Breast epithelium (tissue), 4 donors: ENCODE results near the gene TRPC4AP. TPM values are rescaled to one million over a fixed set of nuclear protein-coding genes. Genes with fewer than 3 reads are reported as not detected.

ENCODE experiments used
- DNase-seq, 2 donors: peaks; one replicate each; pipeline ENCODE4 v3.0.0-alpha.2; 2019; ENCODE audit warnings: low spot score in 2 of 2
- H3K27ac ChIP-seq, 2 donors: fragments of 200-600 bp; sonication (generic) in 1 of 2; one replicate each; pipeline ENCODE4 v1.5.1; 2016 to 2019; ENCODE audit warnings: mild to moderate bottlenecking in 1 of 2
- H3K27me3 ChIP-seq, 2 donors: fragments of 200-600 bp; sonication (generic) in 1 of 2; one replicate each; pipeline versions ENCODE4 v1.5.1 to v1.6.0; 2017 to 2019; ENCODE audit warnings: control low read depth in 1 of 2, mild to moderate bottlenecking in 1 of 2
- H3K36me3 ChIP-seq: fragments of 200-600 bp; one replicate; pipeline ENCODE4 v1.5.1; 2019
- H3K4me1 ChIP-seq, 2 donors: fragments of 200-600 bp; sonication (generic); one replicate each; pipeline ENCODE4 v1.5.1; 2016 to 2019; ENCODE audit warnings: control low read depth in 1 of 2
- H3K4me3 ChIP-seq, 3 donors: fragments of 200-600 bp; sonication (generic); 1 replicate in 2 of 3; 2 replicates in 1 of 3; pipeline ENCODE4 v1.5.1; 2016 to 2019; ENCODE audit warnings: mild to moderate bottlenecking in 3 of 3, moderate library complexity in 2 of 3
- H3K9me3 ChIP-seq, 2 donors: fragments of 200-600 bp; sonication (generic) in 1 of 2; one replicate each; pipeline ENCODE4 v1.5.1; 2016 to 2019; ENCODE audit warnings: control low read depth in 1 of 2
- CTCF ChIP-seq, 3 donors: fragments of 450-650 bp; IDR thresholded peaks; one replicate each; pipeline ENCODE4 v1.5.1; 2016 to 2017; ENCODE audit warnings: antibody characterized with exemption in 3 of 3, mild to moderate bottlenecking in 3 of 3, moderate library complexity in 3 of 3
- POLR2A ChIP-seq: fragments of 450-650 bp; IDR thresholded peaks from one replicate; pipeline ENCODE4 v1.6.1; 2016; ENCODE audit warnings: antibody characterized with exemption, mild to moderate bottlenecking, moderate library complexity
- POLR2AphosphoS5 ChIP-seq, 3 donors: sonication (generic); formaldehyde crosslinking; IDR thresholded peaks; one replicate each; pipeline ENCODE4 v1.6.1; 2017; ENCODE audit warnings: antibody characterized with exemption in 3 of 3
- intact Hi-C: fragments of 100-400 bp; cut with DNase I; formaldehyde crosslinking; loops from one replicate; pipeline ENCODE4 v1.15.1; 2023; ENCODE audit warnings: low total_unique reads
- total RNA-seq, 3 donors: library from RNA; depleted of rRNA; stranded (reverse); fragments of >200 nt; gene quantifications; one replicate each; pipeline ENCODE4 v1.1.0, GENCODE V29; 2016

Gene TRPC4AP
- total RNA-seq, 3 donors from 2014 or later = 62.6 to 71.7 (median 69.5) TPM

DNA sequence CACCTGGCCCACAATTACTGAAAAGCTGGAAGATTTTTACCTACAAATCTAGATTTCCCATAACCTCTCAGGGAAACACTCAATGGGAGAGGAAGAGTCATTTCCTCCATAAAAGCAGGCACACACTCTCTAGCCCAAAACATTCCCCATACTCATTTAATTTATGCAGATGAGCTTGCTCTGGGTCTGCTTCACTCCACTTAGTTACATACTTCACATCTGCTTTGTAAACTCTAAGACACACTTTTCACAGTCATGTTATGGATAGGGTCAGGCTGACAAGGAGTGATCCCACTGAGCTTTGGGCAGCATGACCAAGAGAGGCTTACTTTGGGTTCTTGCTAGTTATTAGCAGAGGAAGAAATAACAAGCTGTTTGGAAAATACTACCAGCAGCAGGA, 27.4 kb downstream of the TRPC4AP start:
- Histone ChIP-seq H3K4me3 (no peak overlapping the region), H3K9me3 (no peaks in the 10 kb centered on the region), H3K4me1 (no peaks in the 10 kb centered on the region), H3K36me3 (no peaks in the 10 kb centered on the region), H3K27me3 (no peaks in the 10 kb centered on the region), H3K27ac (no peak overlapping the region)
- intact Hi-C loops = no loop called here
- DNase-seq = no peak
- TF ChIP-seq POLR2AphosphoS5 (IDR thresholded peaks at IDR 0.05) (no peak), POLR2A (no peak)

- no peaks in the 10 kb centered on the region for H3K36me3 ChIP-seq
- H3K27ac ChIP-seq = no peak overlapping the region
- H3K9me3 ChIP-seq = no peaks in the 10 kb centered on the region
- TF ChIP-seq POLR2AphosphoS5 (IDR thresholded peaks at IDR 0.05) (no peak), CTCF (IDR thresholded peaks at IDR 0.05) (no peak), POLR2A (no peak)
- DNase-seq = no peak
- no peaks in the 10 kb centered on the region for H3K4me1 ChIP-seq
- intact Hi-C loops = no loop called here
- no peak overlapping the region for H3K4me3 ChIP-seq
- no peaks in the 10 kb centered on the region for H3K27me3 ChIP-seq
Observed at GRCh38 chr20:35063168-35063567, 29.4 kb downstream of the TRPC4AP start.

DNA sequence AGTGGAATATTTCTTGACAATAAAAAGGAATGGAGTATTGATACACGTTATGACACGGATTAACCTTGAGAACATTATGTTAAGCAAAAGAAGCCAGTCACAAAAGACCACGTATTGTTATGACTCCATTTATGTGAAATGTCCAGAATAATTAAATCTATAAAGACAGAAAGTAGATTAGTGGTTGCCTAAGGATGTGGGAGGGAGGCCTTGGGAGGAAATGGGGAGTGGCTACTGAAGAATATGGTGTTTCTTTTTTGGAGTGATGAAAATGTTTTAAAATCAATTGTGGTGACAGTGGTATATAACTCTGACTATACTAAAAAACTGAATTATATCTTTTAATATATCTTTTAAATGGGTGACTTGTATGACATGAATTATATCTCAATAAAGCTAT, 30.1 kb downstream of the TRPC4AP start:
- no peaks in the 10 kb centered on the region for H3K4me1 ChIP-seq
- intact Hi-C loops = no loop called here
- TF ChIP-seq POLR2AphosphoS5 (IDR thresholded peaks at IDR 0.05) (no peak), POLR2A (no peak), CTCF (IDR thresholded peaks at IDR 0.05) (no peak)
- H3K36me3 ChIP-seq = no peaks in the 10 kb centered on the region
- H3K4me3 ChIP-seq = no peak overlapping the region
- no peak for DNase-seq
- no peaks in the 10 kb centered on the region for H3K27me3 ChIP-seq
- H3K9me3 ChIP-seq = no peaks in the 10 kb centered on the region
- no peak overlapping the region for H3K27ac ChIP-seq

- no peak overlapping the region for H3K27ac ChIP-seq
- no peaks in the 10 kb centered on the region for H3K36me3 ChIP-seq
- TF ChIP-seq CTCF (IDR thresholded peaks at IDR 0.05) = no peak
- no peak for TF ChIP-seq POLR2A
- no peak for TF ChIP-seq POLR2AphosphoS5 (IDR thresholded peaks at IDR 0.05)
- H3K9me3 ChIP-seq = no peaks in the 10 kb centered on the region
- no peak for DNase-seq
- no peaks in the 10 kb centered on the region for H3K27me3 ChIP-seq
- intact Hi-C loops = no loop called here
- H3K4me3 ChIP-seq = no peak overlapping the region
- no peaks in the 10 kb centered on the region for H3K4me1 ChIP-seq
Observed at GRCh38 chr20:35060168-35060567, 32.4 kb downstream of the TRPC4AP start.

GRCh38 chr20:35059612-35060011, 33.0 kb downstream of the TRPC4AP start:
- no peak for DNase-seq
- no peak overlapping the region for H3K27ac ChIP-seq
- no peak for TF ChIP-seq CTCF (IDR thresholded peaks at IDR 0.05)
- no peak for TF ChIP-seq POLR2A
- TF ChIP-seq POLR2AphosphoS5 (IDR thresholded peaks at IDR 0.05) = no peak
- no peaks in the 10 kb centered on the region for H3K4me1 ChIP-seq
- H3K4me3 ChIP-seq = no peak overlapping the region
- intact Hi-C loops = no loop called here
- H3K36me3 ChIP-seq = no peaks in the 10 kb centered on the region
- H3K9me3 ChIP-seq = no peaks in the 10 kb centered on the region
- H3K27me3 ChIP-seq = no peaks in the 10 kb centered on the region

GRCh38 chr20:35059110-35059509, 33.5 kb downstream of the TRPC4AP start:
- no peaks in the 10 kb centered on the region for H3K27me3 ChIP-seq
- DNase-seq = no peak
- no peak overlapping the region for H3K4me3 ChIP-seq
- H3K9me3 ChIP-seq = no peaks in the 10 kb centered on the region
- no peak for TF ChIP-seq POLR2AphosphoS5 (IDR thresholded peaks at IDR 0.05)
- TF ChIP-seq POLR2A = no peak
- TF ChIP-seq CTCF (IDR thresholded peaks at IDR 0.05) = no peak
- H3K27ac ChIP-seq = no peak overlapping the region
- no peaks in the 10 kb centered on the region for H3K4me1 ChIP-seq
- no peaks in the 10 kb centered on the region for H3K36me3 ChIP-seq
- intact Hi-C loops = no loop called here
